HepG2 (cell line): ENCODE measurements around the gene KDM8.

Source experiments
- CHD2 ChIP-seq: IDR thresholded peaks from 2 replicates; pipeline ENCODE4 v1.6.1; 2011; ENCODE audit warnings: low read depth, low read length, improper control_type of control experiment
- CTCF ChIP-seq: sonication (generic); formaldehyde crosslinking; IDR thresholded peaks from 2 replicates; pipeline ENCODE4 v1.5.0; 2020; ENCODE audit warnings: mild to moderate bottlenecking, missing genetic modification reagents, moderate library complexity
- GZF1 ChIP-seq: sonication (generic); formaldehyde crosslinking; IDR thresholded peaks from 2 replicates; pipeline ENCODE4 v1.5.1; 2020; ENCODE audit warnings: mild to moderate bottlenecking, missing genetic modification reagents
- HNRNPLL ChIP-seq: fragments of 200-400 bp; formaldehyde crosslinking; IDR thresholded peaks from 2 replicates; pipeline ENCODE4 v1.6.1; 2017; ENCODE audit warnings: mild to moderate bottlenecking, low read depth, low read length; ENCODE audit not compliant: poor library complexity, severe bottlenecking
- KDM3A ChIP-seq: IDR thresholded peaks from 2 replicates; pipeline ENCODE4 v1.6.1; 2018; ENCODE audit warnings: low read depth, missing compliant biosample characterization
- MEIS2 ChIP-seq: sonication (generic); formaldehyde crosslinking; IDR thresholded peaks from 2 replicates; pipeline ENCODE4 v1.9.0; 2021; ENCODE audit warnings: mild to moderate bottlenecking, missing genetic modification reagents
- MLX ChIP-seq: IDR thresholded peaks from 2 replicates; pipeline ENCODE4 v1.6.1; 2016
- POLR2AphosphoS2 ChIP-seq: IDR thresholded peaks from 2 replicates; pipeline ENCODE4 v1.6.1; 2011; ENCODE audit warnings: low read depth, low read length, improper control_type of control experiment
- RAD21 ChIP-seq: fragments of 450-650 bp; formaldehyde crosslinking; IDR thresholded peaks from 2 replicates; pipeline ENCODE4 v1.5.0; 2020; ENCODE audit warnings: mild to moderate bottlenecking
- SIN3A ChIP-seq: IDR thresholded peaks from 2 replicates; pipeline ENCODE4 v1.6.1; 2011; ENCODE audit warnings: low read depth, mild to moderate bottlenecking, control low read depth, low read length, borderline replicate concordance
- YY1 ChIP-seq: IDR thresholded peaks from 2 replicates; pipeline ENCODE4 v1.6.1; 2011; ENCODE audit warnings: low read length, low read depth, moderate library complexity, mild to moderate bottlenecking; ENCODE audit not compliant: insufficient read depth, insufficient replicate concordance
- ZNF260 ChIP-seq: sonication (generic); formaldehyde crosslinking; IDR thresholded peaks from 2 replicates; pipeline ENCODE4 v1.4.0; 2020; ENCODE audit warnings: missing genetic modification reagents, low read depth, mild to moderate bottlenecking, borderline replicate concordance
- ZNF639 ChIP-seq: conservative IDR thresholded peaks from 2 replicates; pipeline ENCODE4 v1.6.1; 2018; ENCODE audit warnings: missing genetic modification reagents

DNA sequence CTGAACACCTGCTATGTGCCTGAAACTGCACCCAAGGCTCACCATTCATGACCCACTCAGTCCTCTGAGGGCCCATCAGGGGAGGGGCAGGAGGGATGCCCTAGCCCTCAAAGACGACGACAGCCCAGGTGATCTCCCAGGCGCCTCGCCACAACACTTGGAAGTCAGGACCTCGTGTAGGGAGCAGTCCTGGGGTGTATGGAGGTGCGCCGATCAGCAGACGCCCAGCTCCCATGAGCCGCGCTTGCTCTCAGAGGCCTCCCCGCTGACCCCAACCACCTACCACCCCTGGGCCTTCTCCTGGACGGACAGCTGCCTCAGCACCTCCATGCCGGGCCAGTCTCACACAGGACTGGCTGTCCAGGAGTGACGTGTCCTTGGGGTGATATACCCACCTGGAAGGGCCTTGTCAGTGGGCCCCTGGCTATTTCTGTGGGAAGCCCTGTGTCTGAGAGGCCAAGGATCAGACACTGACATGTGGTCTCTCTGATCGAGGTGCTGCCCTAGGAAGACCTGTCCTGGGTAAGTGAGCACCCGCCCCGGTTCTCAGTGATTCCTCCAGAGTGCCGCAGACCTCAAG, 26.7 kb downstream of the KDM8 start:
- no peak for TF ChIP-seq KDM3A (CRISPR knock-in tag)
- TF ChIP-seq CHD2 = no peak
- no peak for TF ChIP-seq POLR2AphosphoS2
- no peak for TF ChIP-seq HNRNPLL
- no peak for TF ChIP-seq MLX
- TF ChIP-seq CTCF (CRISPR knock-in tag) = no peak
- TF ChIP-seq MEIS2 (CRISPR knock-in tag) = no peak
- TF ChIP-seq ZNF260 (CRISPR knock-in tag) = no peak
- no peak for TF ChIP-seq GZF1
- no peak for TF ChIP-seq ZNF639 (CRISPR knock-in tag)
- no peak for TF ChIP-seq SIN3A
- no peak for TF ChIP-seq YY1
- TF ChIP-seq RAD21 = no peak
